Lung microvascular endothelial cell (primary cell): Measurements from ENCODE around the gene KRT10. TPM values are rescaled to one million over a fixed set of nuclear protein-coding genes. Genes with fewer than 3 reads are reported as not detected.
A peak's percentile ranks its signal among the peaks of the same experiment; 100 is the strongest.
"Not testable (repeated sequence)": the region's sequence is repeated elsewhere in the genome, so short reads cannot be mapped to it uniquely, and the experiment has no call there.

ENCODE experiments used
- DNase-seq, 2 donors: peaks; one replicate each; pipeline versions ENCODE4 v3.0.0 to v3.0.0-alpha.2; 2010; ENCODE audit warnings: low read depth in 2 of 2
- total RNA-seq: library from RNA; depleted of rRNA; stranded (reverse); fragments of >200 nt; gene quantifications from 2 replicates; pipeline ENCODE4 v1.2.1, GENCODE V29; 2014

KRT10 gene
- total RNA-seq, 1 donor from 2014 or later: 1.6 TPM

DNA sequence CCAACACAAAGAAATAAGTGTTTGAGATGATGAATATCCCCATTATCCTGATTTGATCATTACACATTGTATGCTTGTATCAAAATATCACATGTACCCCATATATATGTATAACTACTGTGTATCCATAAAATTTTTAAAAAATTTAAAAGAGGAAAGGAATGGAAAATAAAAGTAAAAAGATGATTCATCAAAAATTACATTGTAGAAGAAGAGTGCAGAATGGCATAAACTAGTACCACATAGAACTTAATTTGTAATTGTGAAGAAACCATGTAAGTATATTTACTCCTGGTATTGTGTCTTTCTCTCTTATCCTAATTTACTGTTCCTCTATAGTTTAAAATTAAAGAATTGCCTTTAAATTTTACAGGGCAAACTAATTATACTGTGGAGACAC, 11.5 kb upstream of the KRT10 start:
- DNase-seq: no peak

DNA sequence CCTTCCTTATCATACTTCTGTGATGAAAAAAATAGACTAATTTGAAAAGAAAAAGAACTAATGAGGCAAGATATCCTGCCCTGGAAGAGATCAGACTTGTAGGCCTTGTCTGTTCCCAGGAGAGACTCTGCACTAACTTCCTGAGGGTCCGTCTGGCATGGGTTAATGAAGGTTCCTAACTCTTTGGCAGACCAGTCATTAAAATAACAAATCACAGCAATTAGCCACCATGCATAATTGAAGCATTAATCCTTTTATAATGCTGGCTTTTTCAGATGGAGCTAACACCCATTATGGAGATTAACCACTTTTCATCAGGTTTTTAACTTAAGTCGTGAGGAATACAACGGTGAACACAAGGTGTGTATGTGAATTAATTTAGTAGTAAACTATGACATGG, 10.4 kb upstream of the KRT10 start:
- DNase-seq: no peak

DNA sequence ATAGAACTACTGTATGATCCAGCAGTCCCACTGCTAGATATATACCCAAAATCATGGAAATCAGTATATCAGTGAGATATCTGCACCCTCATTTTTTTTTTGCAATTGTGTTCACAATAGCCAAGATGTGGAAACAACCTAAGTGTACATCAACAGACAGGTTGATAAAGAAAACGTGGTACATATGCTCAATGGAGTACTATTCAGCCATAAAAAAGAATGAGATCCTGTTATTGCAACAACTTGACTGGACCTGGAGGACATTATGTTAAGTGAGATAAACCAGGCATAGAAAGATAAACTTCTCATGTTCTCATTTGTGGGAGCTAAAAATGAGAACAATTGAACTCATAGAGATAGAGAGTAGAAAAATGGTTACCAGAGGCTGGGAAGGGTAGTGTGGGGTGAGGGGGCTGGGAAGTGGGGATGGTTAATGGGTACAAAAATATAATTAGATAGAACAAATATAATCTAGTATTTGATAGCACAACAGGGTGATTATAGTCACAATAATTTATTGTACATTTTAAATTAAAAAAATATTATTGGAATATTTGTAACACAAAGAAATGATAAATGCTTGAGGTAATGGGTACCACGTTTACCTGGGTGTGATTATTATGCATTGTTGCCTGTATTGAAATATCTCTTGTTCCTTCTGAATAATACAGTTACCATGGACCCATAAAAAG, 7.8 kb upstream of the KRT10 start:
- DNase-seq: no peak

DNA sequence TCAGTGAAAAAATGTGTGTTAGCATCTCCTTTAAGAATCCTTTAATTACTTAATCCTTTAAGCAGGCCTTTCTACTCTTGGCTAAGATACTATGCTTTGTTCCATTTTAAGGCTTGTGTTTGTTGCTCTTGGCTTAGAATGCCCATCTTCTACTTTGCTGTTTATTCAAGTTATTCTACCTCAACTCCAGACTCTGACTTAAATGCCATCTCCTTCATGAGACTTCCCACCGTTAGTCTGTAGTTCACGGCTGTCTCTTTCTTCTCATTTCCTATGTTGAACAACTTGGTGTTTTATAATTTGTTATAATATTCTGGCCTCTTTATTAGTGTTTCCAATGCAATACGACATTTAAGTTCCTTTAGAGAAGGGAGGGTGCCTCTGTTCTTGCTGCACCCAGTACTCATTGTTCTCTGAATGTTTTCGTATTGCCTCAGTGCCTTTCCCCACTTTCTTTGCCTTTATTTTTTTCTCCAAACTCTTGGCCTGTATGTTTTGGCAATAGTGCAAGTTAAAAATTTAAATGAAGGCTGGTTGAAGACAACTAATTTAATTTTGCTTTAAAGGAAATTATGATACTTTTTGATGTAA, 6.1 kb upstream of the KRT10 start:
- DNase-seq: no peak

DNA sequence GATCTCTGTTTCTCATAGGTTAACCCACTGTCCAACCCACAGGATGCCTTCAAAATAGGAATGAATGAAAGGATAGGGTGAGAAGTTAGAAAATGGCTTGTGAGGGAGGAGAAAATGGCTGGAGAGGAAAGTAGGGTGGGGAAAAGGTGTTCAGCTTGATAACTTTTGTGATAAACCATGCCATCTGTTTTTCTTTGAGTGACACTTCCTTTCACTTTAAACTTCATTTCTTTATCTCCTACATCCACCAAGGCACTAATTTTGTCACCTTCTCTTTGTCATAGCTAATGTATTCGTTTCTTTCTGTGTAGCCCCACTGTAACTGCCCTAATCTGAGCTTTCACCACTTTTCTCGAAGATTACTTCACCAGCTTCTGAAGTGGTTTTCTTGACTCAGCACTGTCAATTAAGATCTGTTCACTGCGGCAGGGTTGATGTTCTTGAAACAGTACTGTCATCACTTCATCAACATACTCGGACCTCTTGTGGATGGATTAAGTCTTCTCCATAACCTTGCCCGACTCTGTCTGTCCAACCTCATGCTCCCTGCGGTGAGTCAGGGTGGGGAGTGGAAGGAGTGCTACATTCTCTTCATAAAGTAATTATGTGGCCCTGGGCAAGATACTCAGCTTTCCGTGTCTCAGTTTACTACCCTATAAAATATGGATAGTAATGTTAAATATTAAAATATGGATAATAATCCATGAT, 5.5 kb upstream of the KRT10 start:
- DNase-seq: peak in 1 of 2 donors; percentile 8

DNA sequence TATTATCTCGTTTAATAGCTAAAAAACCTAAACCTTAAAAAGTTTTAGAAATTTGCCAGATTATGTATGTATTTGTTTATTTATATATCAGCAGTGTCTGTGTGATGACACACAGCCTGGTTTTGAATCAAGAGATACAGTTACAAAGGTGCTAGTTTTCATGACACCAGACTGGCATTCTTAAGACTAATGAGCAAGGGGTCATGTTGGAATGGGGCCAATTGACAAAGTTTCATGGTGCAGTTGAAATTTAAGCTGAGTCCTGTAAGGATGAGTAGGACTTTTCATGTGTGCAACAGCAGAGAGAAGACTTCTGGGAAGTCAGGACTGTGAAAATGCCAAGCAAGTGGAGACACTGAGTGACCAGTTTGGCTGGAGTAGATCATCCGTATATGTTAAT, 3.2 kb upstream of the KRT10 start:
- DNase-seq: no peak

DNA sequence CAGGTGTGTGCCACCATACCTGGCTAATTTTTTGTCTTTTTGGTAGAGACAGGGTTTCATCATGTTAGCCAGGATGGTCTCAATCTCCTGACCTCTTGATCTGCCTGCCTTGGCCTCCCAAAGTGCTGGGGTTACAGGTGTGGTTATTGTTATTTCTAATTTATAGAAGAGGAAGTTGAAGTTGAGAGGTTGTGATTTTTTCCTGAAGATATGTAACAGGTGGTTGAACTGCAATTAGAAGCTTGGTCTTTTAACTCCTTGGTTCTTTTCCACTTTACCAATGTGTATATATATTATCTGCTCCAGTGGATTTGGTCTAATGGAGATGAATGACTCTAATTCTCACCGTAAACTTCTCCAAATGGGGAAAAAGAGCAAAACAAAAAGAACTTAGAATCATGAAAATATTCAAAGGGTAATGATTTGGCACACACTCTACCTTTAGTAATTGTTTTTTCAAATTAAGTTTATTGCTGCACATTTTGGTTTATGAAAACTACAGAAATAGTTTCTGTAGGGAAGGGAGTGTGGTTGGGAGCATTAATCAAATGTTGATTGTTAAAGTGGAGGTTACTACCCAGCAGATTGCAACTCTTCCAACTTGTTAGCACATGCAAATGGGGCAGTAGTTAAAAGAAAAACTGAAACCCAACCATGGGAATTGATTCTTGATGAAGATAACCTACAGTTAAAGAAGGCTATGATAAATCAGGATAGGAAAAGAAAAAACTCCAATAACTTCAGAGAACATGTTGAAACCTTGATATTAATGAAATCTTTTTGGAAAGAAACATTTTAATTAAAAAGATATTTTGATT, 1.8 kb upstream of the KRT10 start:
- no peak for DNase-seq

DNA sequence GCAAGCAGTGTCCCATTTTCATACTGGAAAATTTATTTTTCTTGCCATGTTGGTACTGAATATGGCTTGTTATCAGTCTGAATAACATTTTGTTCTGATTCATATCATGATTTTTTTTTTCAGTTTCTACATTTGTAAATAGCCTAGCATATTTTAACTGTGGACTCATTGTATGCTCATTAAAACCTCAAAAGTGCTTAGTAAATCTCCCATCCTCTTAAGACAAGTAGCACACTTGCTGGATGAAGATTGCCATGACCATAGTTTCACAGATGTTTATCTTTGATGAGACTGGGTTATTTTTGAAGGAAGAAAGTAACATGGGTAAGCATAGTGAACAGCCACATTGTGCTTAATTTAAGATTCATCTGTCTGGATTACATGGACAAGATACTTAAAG, 878 bp downstream of the KRT10 start:
- DNase-seq: no peak

DNA sequence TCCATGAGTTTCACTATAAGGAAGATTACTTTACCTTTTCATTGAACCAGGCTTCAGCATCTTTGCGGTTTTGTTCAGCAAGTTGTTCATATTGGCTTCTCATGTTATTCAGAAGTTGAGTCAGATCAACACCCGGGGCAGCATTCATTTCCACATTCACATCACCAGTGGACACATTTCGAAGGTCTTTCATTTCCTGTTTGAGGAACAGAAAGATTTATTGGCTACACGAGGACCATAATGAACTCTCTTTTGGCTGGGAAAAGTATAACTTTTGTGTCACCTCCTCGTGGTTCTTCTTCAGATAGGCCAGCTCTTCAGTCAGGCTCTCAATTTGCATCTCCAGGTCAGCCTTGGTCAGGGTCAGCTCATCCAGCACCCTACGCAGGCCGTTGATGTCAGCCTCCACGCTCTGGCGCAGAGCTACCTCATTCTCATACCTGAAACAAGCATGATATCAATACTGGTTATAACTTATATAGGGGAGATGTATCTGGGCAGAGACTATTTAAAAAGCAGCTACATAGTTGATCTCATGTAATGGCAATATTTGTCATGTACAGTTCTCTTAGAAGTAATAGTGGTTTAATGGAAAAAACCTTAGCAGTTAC, 2.1 kb downstream of the KRT10 start:
- no peak for DNase-seq

DNA sequence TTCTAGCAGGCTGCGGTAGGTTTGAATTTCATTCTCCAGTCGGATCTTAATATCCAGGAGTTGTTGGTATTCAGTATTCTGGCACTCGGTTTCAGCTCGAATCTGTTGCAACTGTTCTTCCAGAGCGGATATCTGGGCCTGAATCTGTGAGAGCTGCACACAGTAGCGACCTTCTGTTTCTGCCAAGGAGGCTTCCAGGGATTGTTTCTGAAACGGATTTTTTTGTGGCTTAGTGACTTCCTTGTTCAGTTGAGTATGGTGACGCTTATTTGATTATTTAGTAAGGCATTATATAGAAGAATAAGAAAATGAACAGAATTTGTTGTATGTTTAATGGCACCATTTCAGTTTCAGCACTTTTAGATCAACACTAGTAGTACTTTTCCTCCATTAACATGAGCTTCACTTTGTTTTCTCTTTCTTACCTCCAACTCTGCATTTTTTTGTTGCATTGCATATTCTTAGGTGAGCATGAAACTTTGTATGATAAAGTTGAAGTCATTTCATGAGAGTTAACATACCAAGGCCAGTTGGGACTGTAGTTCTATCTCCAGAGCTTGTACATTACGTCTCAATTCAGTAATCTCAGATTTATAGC, 2.8 kb downstream of the KRT10 start:
- peak; percentile 10 to 52 for DNase-seq

DNA sequence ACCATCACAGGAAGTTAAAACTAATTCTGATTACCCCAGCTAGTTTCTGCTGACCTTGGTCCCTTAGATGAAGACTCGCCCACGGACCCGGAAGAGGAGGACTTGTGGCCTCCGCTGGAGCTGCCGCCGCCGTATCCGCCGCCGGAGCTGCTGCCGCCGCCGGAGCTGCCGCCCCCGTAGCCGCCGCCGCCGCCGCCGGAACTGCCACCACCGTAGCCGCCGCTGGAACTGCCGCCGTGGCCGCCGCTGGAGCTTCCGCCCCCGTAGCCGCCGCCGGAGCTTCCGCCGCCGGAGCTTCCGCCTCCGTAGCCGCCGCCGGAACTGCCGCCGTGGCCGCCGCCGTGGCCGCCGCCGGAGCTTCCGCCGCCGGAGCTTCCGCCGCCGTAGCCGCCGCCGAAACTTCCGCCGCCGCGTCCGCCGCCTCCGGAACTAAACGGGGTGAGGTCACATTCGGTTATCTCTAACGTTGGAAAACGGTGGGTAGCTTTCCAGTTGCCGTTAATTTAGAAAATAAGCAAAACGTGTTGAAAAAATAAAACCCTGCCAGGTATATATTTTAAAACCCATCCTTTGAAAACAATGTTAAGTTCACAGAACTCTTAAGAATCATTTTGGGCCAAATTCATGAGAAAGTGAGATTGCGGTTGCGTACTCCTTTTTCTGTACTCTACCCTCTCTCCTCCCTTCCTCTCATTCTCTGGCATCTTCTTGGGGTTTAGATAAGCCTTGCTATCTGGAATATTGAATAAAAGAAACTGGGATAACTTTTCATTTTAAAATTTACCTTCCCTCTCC, 3.5 kb downstream of the KRT10 start:
- peak; percentile 89 for DNase-seq

DNA sequence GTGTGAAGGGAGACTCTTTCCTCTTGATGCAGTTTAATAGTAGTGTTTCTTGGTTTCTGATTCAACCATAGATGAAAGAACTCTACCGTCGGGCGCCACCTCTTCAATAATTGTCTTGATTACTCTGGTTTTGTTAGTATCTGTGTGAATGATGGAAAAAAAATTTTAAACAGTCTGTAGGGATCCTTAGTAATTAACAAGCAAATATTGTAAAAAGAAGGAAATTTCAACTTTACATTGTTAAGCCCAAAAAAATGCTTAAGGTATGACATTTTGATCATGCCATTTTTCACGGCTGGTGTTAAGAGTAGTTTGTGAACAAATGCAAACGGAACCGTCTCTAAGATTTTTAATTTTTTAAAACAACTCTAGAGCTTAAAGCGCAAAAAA, 4.1 kb downstream of the KRT10 start:
- no peak for DNase-seq

DNA sequence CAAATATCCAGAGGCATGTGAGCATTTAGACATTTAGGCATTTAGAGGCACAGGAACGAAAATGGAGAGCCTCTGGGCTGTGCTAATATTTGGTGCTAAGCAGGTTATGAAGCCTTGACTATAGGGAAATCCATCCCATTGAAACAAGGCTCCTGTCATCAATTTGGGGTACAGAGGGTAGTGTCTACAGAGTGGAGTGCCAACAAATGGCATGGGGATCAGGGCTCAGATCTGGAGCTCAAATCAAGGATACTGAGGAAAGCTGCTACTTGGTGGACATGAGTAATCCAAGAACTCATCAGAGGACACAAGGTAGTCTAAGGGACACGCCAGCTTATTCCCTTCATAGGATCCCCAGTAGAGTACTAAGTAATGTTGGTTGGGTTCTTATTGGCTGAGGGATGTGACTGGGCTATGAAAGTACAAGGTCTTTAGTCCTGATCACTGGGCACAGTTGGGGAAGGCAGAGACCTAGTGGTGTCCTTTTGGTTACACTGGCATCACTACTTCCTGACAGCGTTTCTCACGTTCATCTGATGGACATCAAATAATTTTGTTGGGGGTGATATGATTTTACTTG, 5.2 kb downstream of the KRT10 start:
- DNase-seq: no peak

DNA sequence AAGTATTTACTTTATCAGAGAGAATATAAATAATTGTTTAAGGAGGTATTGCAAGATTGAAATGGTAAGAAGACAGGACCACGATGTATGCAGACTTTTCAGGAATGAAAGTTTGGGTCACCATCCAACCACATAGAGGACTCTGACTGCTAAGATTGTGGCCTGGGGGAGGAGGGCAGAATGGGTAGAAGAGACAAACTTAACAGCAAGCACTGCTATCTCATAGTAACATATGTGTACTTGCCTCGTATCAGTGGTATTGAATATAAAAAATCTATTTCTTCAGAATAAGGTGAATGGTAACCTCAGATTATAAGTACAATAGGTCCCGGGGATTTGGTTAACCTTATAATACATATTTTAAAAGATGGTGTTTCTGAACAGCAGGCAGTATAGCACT, 5.8 kb downstream of the KRT10 start:
- no peak for DNase-seq

DNA sequence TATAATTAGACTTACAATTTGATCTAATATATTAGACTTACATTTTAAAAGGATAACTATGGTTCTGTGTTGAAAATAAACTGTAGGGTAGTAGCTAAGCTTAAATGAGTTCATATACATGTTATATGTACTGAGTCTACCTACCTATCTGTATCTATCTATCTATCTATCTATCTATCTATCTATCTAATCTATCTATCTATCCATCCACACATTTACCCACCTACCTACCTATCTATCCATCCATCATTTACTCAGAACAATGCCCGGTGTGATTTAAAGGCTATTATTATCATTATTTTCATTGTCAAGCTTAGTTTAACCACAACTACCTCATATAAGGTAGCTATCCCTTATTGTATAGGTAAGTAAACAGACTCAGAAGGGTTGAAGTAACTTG, 7.0 kb downstream of the KRT10 start:
- DNase-seq: no peak

DNA sequence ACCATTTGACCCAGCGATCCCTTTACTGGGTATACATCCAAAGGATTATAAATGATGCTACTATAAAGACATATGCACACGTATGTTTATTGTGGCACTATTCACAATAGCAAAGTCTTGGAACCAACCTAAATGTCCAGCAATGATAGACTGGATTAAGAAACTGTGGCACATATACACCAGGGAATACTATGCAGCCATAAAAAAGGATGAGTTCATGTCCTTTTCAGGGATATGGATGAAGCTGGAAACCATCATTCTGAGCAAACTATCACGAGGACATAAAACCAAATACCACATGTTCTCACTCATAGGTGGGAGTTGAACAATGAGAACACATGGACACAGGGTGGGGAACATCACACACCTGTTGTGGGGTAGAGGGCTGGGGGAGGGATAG, 7.8 kb downstream of the KRT10 start:
- DNase-seq: not testable (repeated sequence)

DNA sequence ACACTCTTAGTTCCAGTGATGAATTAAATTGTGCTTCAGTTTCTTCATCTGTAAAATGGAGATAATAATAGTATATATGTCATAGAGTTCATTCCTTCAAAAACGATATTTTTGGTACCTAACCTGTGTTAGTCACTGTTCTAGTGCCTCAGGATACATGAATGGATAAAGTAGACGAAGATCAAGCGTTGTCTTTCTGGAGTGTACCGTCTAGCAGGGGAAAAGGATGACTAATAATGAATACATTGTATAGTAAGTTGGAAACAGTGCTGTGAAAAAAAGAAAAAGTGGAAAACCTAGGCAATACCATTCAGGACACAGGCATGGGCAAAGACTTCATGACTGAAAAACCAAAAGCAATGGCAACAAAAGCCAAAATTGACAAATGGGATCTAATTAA, 8.6 kb downstream of the KRT10 start:
- DNase-seq: no peak

DNA sequence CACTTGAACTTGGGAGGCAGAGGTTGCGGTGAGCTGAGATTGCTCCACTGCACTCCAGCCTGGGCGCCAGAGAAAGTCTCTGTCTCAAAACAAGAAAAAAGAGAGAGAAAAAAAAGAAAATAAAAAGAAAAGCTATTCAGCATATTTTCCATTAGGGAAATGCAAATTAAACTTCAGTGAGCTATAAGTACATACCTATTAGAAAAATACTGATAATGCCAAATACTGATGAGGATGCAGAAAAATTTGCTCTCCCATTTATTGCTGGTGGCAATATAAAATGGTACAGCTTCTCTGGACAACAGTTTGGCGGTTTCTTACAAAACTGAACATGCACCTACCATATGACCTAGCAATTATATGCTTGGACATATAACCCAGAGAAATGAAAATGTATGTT, 9.8 kb downstream of the KRT10 start:
- DNase-seq: no peak

DNA sequence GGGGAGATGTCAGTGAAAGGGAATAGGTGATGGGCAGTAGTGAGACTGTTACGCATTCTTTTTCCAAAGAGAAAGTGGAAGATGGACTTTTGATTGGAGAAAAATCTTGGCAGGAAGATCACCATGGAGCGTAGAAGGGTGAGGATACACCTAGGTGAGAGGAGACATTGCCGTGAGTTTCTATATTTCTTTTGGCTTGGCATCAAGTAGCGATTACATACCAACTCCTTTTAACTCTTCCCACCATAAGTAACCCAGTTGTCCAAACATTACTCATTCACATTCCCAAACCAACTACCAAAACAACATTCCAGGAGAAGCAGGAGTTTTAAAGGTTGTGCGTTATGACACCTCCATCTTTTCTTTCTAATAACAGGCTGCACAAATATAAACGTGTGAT, 11.9 kb downstream of the KRT10 start:
- peak in 1 of 2 donors; percentile 44 for DNase-seq
